Measurements from ENCODE around the gene ZNF12.

DNA sequence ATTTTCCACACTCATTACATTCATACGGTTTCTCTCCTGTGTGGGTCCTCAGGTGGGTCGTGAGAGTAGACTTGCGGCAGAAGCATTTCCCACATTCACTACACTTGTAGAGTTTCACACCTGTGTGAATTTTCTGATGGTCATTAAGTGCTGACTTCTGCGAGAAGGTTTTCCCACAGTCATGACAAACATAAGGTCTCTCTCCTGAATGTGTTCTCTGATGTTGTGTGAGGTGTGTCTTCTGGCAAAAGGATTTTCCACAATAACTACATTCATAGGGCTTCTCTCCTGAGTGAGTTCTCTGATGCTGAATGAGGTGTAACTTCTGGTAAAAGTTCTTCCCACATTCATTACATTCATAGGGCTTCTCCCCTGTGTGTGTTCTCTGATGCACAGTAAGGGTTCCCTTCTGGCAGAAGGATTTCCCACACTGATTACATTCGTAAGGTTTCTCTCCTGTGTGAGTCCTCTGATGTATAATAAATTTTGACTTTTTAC, 15.1 kb downstream of the ZNF12 start:
- TF ChIP-seq TARDBP (IDR thresholded peaks at IDR 0.05; ENCODE audit: borderline replicate concordance) (no peak), CREB1 (IDR thresholded peaks at IDR 0.05; ENCODE audit: low read depth) (no peak), SRF (IDR thresholded peaks at IDR 0.05; ENCODE audit: low read depth in 2 of 2, low read length in 2 of 2) (no peak)

Measured in GM12878 (cell line).